Activated CD8-positive, alpha-beta T cell treated with anti-CD3 and anti-CD28 coated beads, Interleukin-2, amount 10 ng/mL, durations not matched to agents 7 days and 5 days (primary cell): ENCODE measurements around the gene PPP4R3B. TPM values are rescaled to one million over a fixed set of nuclear protein-coding genes. Genes with fewer than 3 reads are reported as not detected.
"Not testable (repeated sequence)": the region's sequence is repeated elsewhere in the genome, so short reads cannot be mapped to it uniquely, and the experiment has no call there.

Experiments
- ATAC-seq: fragments of 150-1000 bp; cut with Tn5 transposase; one replicate; pipeline ENCODE4 v1.10.0; 2021; ENCODE audit warnings: moderate library complexity
- CTCF ChIA-PET: fragments of 350-600 bp; sonication (Branson Sonifier 250); formaldehyde crosslinking; loops from one replicate; lab custom pipeline; 2021; ENCODE audit warnings: antibody characterized with exemption; lab: Charles Lee
- POLR2A ChIA-PET: fragments of 350-600 bp; sonication (Branson Sonifier 250); formaldehyde crosslinking; loops from one replicate; lab custom pipeline; 2021; ENCODE audit warnings: antibody characterized with exemption; lab: Charles Lee
- DNase-seq: peaks from one replicate; pipeline ENCODE4 v3.0.0-alpha.2; 2020
- H3K27ac Mint-ChIP-seq: one replicate; pipeline ENCODE4 v1.8.0; 2021; ENCODE audit warnings: mild to moderate bottlenecking, mixed read lengths
- H3K27me3 Mint-ChIP-seq: one replicate; pipeline ENCODE4 v1.8.0; 2021; ENCODE audit warnings: low read depth, mixed read lengths
- H3K36me3 Mint-ChIP-seq: one replicate; pipeline ENCODE4 v1.8.0; 2021; ENCODE audit warnings: low read depth, mixed read lengths
- H3K4me1 Mint-ChIP-seq: one replicate; pipeline ENCODE4 v1.8.0; 2021; ENCODE audit warnings: low read depth, mixed read lengths
- H3K4me3 Mint-ChIP-seq: one replicate; pipeline ENCODE4 v1.8.0; 2021; ENCODE audit warnings: mild to moderate bottlenecking, mixed read lengths
- H3K9me3 Mint-ChIP-seq: one replicate; pipeline ENCODE4 v1.8.0; 2022; ENCODE audit warnings: mixed read lengths; ENCODE audit not compliant: insufficient read depth
- total RNA-seq, 2 experiments: library from RNA; stranded (reverse); gene quantifications; one replicate each; pipeline ENCODE4 v1.2.3, GENCODE V29; 2021

The PPP4R3B gene
- total RNA-seq, 2 experiments from 2014 or later, result 67.6 to 68.2 TPM

DNA sequence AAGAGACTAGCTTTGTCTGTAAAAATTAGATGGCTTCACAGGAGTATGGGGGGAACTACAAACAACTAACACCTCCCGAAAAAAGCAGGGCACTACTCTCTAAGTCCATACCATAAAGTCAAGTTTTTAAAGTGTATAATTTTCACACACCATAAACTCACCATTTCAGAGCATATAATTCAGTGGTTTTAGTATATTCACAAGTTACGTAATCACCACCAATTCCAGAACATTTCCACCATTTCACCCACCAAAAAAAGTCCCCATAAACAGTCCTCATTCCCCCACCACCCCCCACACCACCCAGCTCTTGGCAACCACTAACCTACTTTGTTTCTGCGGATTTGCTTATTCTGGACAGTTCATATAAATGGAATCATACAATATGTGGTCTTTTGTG lies 64.1 kb downstream of the PPP4R3B start:
- ATAC-seq, result no peak
- Mint-ChIP-seq H3K27ac (no peak overlapping the region), H3K4me3 (no peak overlapping the region), H3K9me3 (no peaks in the 10 kb centered on the region), H3K36me3 (peaks cover 46% of the 10 kb centered on the region), H3K27me3 (no peaks in the 10 kb centered on the region), H3K4me1 (no peaks in the 10 kb centered on the region)
- POLR2A ChIA-PET, result no interaction called here
- CTCF ChIA-PET, result no interaction called here
- DNase-seq, result no peak

DNA sequence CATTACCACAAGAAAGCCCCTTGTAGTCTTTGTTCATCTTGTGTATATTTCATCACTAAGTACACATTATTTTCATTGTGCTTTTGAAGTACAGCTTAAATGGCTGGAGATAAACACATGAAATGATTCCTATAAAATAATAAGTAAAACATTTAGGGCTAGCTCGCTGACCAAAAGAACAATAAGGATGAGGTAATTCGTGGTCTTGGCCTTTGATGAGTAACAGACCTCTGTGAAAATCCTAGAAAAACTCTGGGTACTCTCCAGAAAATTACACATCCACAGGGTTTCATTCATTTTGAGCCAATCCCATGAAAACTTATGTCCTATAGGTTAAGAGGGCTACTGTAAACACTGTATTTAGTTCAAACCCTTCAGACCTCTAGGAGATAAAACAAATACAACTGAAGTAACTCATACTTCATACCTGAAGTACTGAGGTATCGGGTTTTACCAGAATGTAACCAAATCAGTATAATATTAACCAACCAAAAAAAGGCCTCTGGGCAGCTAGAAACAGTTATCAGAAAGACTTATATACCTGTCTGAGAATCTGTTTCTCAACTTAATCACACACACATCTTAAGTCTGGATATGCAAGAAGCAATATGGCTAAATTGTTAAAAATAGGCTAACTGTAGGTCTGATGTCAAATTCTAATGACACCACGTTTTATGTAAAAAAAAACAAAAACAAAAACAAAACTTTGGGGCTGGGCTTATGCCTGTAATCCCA lies 66.9 kb downstream of the PPP4R3B start:
- Mint-ChIP-seq H3K4me1 (no peaks in the 10 kb centered on the region), H3K4me3 (no peak overlapping the region), H3K27ac (no peak overlapping the region), H3K27me3 (no peaks in the 10 kb centered on the region), H3K36me3 (peaks cover 36% of the 10 kb centered on the region), H3K9me3 (no peaks in the 10 kb centered on the region)
- ATAC-seq (no peak), DNase-seq (no peak)
- POLR2A ChIA-PET, result interaction anchor here (0.5 kb wide), 1 partner anchor 1482 kb away, joined by 3 read pairs; no protein-coding TSS in a partner anchor
- CTCF ChIA-PET, result no interaction called here

DNA sequence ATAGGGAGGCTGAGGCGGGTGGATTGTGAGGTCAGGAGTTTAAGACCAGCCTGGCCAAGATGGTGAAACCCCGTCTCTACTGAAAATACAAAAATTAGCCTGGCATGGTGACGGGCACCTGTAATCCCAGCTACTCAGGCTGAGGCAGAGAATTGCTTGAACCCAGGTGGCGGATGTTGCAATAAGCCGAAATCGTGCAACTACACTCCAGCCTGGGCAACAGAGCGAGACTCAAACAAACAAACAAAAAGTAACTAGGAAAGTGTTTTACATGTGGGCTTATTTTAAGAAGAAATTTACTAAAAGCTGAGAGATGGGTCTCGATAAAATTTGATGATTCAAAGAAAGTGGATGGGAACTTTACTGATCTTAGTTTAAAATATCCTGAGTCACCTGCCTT lies 69.7 kb downstream of the PPP4R3B start:
- H3K4me1 Mint-ChIP-seq, H3K4me3 Mint-ChIP-seq, DNase-seq, H3K27me3 Mint-ChIP-seq, H3K9me3 Mint-ChIP-seq, CTCF ChIA-PET, H3K27ac Mint-ChIP-seq, ATAC-seq: not testable (repeated sequence)
- H3K36me3 Mint-ChIP-seq, result peaks cover 38% of the 10 kb centered on the region
- POLR2A ChIA-PET, result interaction anchor here (0.6 kb wide), 1 partner anchor 49 kb away, joined by 3 read pairs; no protein-coding TSS in a partner anchor

DNA sequence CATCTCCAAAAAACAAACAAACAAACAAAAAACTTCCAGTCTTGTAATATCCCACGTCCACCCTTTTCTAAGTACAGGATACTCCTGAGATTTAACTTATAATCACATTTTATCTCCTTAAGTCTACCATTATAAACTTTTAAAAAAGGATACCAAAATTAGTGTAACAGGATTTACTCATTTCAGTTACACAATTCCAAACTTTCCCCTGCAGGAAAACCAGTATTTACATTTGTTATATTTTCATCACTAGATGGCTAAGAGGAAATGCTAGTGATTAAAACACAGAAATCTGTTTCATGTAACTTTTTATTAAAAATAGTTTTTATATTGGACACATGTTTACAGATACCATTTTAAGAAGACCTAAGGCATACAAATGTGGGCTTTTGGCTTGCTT lies 70.4 kb downstream of the PPP4R3B start:
- no peaks in the 10 kb centered on the region for H3K27me3 Mint-ChIP-seq
- no peak overlapping the region for H3K27ac Mint-ChIP-seq
- ATAC-seq, result no peak
- H3K4me3 Mint-ChIP-seq, result no peak overlapping the region
- CTCF ChIA-PET, result no interaction called here
- DNase-seq, result no peak
- peaks cover 43% of the 10 kb centered on the region for H3K36me3 Mint-ChIP-seq
- POLR2A ChIA-PET, result interaction anchor here (0.6 kb wide), 1 partner anchor 48 kb away, joined by 3 read pairs; no protein-coding TSS in a partner anchor
- no peaks in the 10 kb centered on the region for H3K9me3 Mint-ChIP-seq
- H3K4me1 Mint-ChIP-seq, result no peaks in the 10 kb centered on the region

DNA sequence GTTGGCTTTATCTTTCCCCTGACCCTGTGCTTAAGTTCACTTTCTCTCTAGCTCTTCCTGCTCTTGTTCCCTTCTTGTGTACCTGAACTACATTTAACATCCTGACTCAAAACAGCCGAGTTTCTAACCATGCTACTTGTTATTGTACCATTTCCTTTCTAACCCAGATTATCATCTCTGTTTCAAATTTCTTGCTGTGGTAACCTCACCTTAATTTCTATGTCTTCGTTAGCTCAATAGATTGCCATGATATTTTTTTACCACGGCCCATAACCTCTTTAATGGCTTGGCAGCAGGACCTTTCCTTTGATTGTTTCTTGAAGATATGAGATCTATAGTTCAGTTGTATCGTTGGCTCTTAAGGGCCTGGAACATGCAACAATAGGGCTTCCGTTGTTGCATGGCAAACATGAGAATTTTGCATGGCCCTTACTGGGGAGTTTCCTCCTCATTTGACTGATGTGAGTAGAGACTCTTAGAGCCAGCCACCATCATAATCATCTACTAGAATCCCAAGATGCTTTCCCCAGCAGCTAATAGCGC lies 86.8 kb downstream of the PPP4R3B start:
- peaks cover 33% of the 10 kb centered on the region for H3K36me3 Mint-ChIP-seq
- POLR2A ChIA-PET, result interaction anchor here (0.7 to 1.0 kb wide), 3 partner anchors 10 to 250 kb away, joined by 3 to 5 read pairs (median 5); partner anchors contain the start of gene CFAP36
- DNase-seq (no peak), ATAC-seq (no peak)
- H3K9me3 Mint-ChIP-seq, result no peaks in the 10 kb centered on the region
- no peak overlapping the region for H3K4me3 Mint-ChIP-seq
- peaks cover 10% of the 10 kb centered on the region for H3K4me1 Mint-ChIP-seq
- no peaks in the 10 kb centered on the region for H3K27me3 Mint-ChIP-seq
- CTCF ChIA-PET, result interaction anchor here (1.2 to 1.4 kb wide), 2 partner anchors 10 to 11 kb away, joined by 3 to 6 read pairs; partner anchors contain the start of gene CFAP36
- H3K27ac Mint-ChIP-seq, result peak overlapping the region; percentile 44

DNA sequence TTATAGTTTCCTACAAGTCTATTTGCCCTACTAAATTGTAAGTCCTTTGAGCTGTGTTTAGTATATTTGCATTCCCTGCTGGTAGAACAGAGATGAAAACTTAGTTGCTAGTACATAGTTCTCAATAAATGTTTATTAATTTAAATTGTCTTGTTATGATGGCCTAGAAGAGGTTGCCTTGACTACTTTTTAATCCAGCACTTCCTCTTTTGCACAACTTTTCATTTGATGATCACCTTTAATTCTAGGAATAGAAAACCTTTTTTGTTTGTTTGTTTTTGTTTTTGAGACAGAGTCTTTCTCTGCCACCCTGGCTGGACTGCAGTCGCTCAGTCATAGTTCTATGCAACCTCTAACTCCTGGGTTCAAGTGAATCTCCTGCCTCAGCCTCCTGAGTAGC lies 91.2 kb downstream of the PPP4R3B start:
- Mint-ChIP-seq H3K27ac (no peak overlapping the region), H3K36me3 (peaks cover 27% of the 10 kb centered on the region), H3K4me1 (peaks cover 10% of the 10 kb centered on the region), H3K9me3 (no peaks in the 10 kb centered on the region), H3K4me3 (no peak overlapping the region), H3K27me3 (no peaks in the 10 kb centered on the region)
- ChIA-PET POLR2A (interaction anchor here (1.2 kb wide), 1 partner anchor 91 kb away, joined by 4 read pairs; the partner anchor contains the start of gene PPP4R3B), CTCF (no interaction called here)
- ATAC-seq (no peak), DNase-seq (no peak)

DNA sequence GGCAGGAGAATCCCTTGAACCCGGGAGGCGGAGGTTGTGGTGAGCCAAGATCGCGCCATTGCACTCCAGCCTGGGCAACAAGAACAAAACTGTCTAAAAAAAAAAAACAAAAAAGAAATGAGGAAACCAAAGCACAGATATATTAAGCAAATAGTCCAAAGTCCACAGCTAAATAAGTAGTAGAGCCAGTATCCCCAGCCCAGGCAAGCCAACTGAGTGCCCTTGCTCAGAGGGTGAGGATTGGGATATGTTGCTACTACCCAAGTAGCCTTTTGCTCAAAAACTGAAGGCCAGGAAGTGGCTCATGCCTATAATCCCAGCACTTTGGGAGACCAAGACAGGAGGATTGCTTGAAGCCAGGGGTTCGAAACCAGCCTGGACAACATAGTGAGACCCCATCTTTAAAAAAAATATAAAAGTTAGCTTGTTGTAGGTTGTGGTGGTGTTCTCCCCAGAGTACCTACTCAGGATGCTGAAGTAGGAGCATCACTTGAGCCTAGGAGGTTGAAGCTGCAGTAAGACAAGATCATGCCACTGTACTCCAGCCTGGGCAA lies 92.5 kb downstream of the PPP4R3B start:
- DNase-seq, result no peak
- Mint-ChIP-seq H3K4me1 (peaks cover 9% of the 10 kb centered on the region), H3K27me3 (no peaks in the 10 kb centered on the region), H3K27ac (no peak overlapping the region), H3K36me3 (peaks cover 17% of the 10 kb centered on the region), H3K9me3 (no peaks in the 10 kb centered on the region), H3K4me3 (no peak overlapping the region)
- ATAC-seq, result no peak
- CTCF ChIA-PET, result no interaction called here
- POLR2A ChIA-PET, result no interaction called here

DNA sequence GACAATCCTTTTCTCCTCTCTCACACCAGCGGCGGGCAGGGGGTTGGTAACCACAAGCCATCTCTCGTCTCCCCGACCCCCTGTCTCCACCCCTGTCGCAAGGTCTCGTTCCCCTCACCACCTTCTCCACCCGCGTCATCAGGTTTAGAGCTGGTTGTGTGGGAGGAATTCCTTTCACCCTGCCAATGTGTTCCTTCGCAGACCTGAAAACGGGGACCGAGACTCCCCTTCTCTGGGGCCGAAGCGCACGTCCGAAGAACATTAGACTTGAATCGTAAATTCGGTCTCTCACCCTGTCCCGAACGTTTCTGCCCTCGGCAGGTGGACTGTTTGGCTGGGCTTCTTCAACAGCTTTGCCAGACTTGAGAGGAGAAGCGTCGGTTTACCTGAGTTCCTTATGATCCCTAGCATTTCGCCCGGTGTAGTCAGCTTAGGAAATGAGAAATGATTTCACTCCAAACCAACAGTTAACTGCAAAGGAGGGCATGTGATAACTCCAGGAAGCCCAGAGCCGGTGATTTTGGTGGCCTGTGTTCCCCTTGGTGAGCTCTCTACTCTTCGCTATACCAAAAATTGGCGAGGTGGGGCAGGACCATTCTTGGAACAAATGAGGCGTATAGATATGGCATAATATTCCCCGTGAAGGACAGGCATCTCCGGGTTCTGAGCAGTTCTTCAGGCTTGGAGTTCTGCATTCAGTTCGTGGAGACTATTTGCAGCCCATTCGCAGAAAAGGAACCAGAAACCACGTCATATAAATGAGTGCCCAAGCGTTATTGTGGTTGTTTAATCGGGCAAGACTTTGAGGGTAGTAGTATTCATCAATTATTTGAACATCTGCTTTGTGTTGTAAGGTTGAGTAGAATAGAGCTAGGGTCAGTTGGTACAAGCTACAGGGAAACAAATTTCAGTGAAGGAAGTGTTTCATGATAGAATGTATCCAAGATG lies 97.2 kb downstream of the PPP4R3B start:
- peaks cover 3% of the 10 kb centered on the region for H3K36me3 Mint-ChIP-seq
- ChIA-PET CTCF (interaction anchor here (0.6 to 2.2 kb wide), 9 partner anchors 10 to 256 kb away, joined by 3 to 6 read pairs (median 4); no protein-coding TSS in a partner anchor), POLR2A (interaction anchor here (0.5 to 2.2 kb wide), 5 partner anchors 10 to 419 kb away, joined by 3 to 8 read pairs (median 5); partner anchors contain the start of gene PPP4R3B)
- no peaks in the 10 kb centered on the region for H3K27me3 Mint-ChIP-seq
- peaks cover 13% of the 10 kb centered on the region for H3K4me1 Mint-ChIP-seq
- H3K9me3 Mint-ChIP-seq, result no peaks in the 10 kb centered on the region
- ATAC-seq (peak; percentile 27), DNase-seq (peak; percentile 42)
- peak overlapping the region; percentile 96 for H3K27ac Mint-ChIP-seq
- H3K4me3 Mint-ChIP-seq, result peak overlapping the region; percentile 97

DNA sequence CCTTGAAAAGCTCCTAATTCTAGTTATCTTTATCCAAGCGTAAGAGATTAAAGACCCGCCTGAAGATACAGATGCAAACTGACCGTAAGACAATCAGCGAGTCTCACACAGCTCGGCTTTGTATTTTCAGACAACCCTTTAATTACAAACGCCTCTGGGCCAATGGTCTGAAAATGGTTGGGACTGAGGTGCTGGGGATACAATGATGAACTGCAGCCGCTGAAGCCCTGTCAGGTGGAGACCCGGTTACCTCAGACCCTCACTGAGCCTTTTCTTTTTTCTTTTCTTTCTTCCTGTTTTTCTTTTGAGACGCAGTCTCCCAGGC lies 98.6 kb downstream of the PPP4R3B start:
- DNase-seq (peak; percentile 36), ATAC-seq (peak; percentile 16)
- CTCF ChIA-PET, result interaction anchor here (1.1 to 2.2 kb wide), 4 partner anchors 10 to 99 kb away, joined by 3 to 6 read pairs (median 4); no protein-coding TSS in a partner anchor
- peak overlapping the region; percentile 97 for H3K4me3 Mint-ChIP-seq
- H3K27me3 Mint-ChIP-seq, result no peaks in the 10 kb centered on the region
- POLR2A ChIA-PET, result no interaction called here
- H3K9me3 Mint-ChIP-seq, result no peaks in the 10 kb centered on the region
- no peaks in the 10 kb centered on the region for H3K36me3 Mint-ChIP-seq
- peak overlapping the region; percentile 96 for H3K27ac Mint-ChIP-seq
- peaks cover 13% of the 10 kb centered on the region for H3K4me1 Mint-ChIP-seq

DNA sequence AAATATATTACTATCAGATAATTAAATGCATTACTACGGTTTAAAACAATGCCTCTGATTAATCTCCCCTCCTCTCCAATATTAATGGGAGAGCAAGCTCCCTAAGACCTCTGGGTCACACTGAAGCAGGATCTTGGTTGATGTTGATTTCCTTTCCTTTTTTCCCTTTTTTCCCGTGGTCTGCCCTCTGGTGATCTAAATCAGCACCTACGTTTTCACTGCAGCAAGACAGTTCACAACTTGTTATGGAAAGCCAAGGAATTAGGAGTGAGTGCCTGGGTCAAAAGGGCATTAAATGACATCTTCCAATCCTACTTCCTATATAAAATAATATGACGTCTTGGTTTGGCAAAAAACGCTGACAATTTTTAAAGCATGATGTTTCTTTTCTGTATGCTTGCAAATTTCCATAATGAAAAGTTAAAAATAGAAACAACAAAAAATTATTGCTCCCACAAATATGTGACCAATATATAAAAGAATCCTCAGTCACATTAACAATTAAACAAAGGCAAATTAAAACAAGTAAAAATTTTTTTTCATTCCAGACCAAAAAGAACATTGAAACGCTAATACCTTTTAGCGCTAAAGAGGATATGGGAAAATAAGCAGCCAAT lies 105.8 kb downstream of the PPP4R3B start:
- H3K4me3 Mint-ChIP-seq, result no peak overlapping the region
- no peaks in the 10 kb centered on the region for H3K9me3 Mint-ChIP-seq
- ChIA-PET CTCF (no interaction called here), POLR2A (no interaction called here)
- H3K4me1 Mint-ChIP-seq, result no peaks in the 10 kb centered on the region
- DNase-seq (no peak), ATAC-seq (no peak)
- H3K27me3 Mint-ChIP-seq, result peaks cover 2% of the 10 kb centered on the region
- H3K27ac Mint-ChIP-seq, result no peak overlapping the region
- no peaks in the 10 kb centered on the region for H3K36me3 Mint-ChIP-seq
